ENCODE results near the gene ERO1B. TPM values are rescaled to one million over a fixed set of nuclear protein-coding genes. Genes with fewer than 3 reads are reported as not detected.

The ERO1B gene
- total RNA-seq, 1 experiment from 2014 or later: 9.6 TPM

DNA sequence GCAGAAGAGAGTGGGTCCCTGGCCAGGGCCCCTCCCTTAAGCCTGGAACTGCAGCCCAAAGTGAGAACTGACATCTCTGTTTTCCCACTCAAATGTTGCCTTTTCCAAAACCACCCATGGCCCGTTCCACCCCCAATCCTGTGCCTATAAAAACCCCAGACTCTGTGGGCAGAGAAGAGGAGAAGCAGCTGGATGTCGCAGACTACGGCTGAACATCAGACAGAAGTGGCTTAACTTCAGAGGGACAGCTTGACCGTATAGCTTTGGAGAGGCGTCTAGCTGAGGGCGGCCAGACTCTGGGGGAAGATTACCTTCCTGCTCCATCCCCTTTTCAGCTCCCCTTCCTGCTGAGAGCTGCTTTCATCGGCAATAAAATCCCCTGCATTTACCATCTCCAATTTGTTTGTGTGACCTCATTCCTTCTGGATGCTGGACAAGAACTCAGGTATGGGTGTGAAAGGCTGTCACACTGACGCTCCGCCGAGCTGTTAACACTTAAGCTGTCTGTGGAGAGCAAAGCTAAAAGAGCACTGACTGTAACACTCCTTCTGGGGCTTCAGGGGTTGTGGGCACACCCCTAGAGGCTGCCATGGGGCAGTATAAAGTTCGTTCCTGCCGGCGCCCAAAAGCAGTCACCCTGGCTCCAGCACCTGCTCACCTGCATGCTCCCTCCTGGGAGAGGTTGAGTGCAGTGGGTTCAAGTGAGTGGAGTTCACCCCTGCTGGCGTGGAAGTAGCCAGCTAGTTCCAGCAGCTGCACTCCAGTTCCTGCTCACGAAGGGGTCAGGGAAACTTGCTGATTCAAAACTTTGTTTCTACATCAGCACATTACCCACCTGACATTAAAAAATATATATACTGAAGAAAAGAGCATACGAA, 19.6 kb upstream of the ERO1B start:
- Mint-ChIP-seq H3K36me3 (ENCODE audit: insufficient read depth, unreplicated experiment) (no peaks in the 10 kb centered on the region), H3K4me1 (ENCODE audit: insufficient read depth, unreplicated experiment) (no peaks in the 10 kb centered on the region), H3K27ac (ENCODE audit: low read depth, unreplicated experiment) (no peak overlapping the region), H3K4me3 (ENCODE audit: unreplicated experiment) (no peak overlapping the region), H3K9me3 (ENCODE audit: unreplicated experiment) (no peaks in the 10 kb centered on the region), H3K27me3 (ENCODE audit: insufficient read depth, unreplicated experiment) (no peaks in the 10 kb centered on the region)
- DNase-seq (ENCODE audit: unreplicated experiment): no peak
- POLR2A ChIA-PET: no interaction called here
- no TSS peak for BruUV-seq (replicated peaks)
- CTCF ChIA-PET: interaction anchor here (0.6 kb wide), 2 partner anchors 95 to 162 kb away, joined by 3 read pairs; no protein-coding TSS in a partner anchor
- intact Hi-C loops (cut with micrococcal nuclease): no loop called here
- TF ChIP-seq, protein P1, sequence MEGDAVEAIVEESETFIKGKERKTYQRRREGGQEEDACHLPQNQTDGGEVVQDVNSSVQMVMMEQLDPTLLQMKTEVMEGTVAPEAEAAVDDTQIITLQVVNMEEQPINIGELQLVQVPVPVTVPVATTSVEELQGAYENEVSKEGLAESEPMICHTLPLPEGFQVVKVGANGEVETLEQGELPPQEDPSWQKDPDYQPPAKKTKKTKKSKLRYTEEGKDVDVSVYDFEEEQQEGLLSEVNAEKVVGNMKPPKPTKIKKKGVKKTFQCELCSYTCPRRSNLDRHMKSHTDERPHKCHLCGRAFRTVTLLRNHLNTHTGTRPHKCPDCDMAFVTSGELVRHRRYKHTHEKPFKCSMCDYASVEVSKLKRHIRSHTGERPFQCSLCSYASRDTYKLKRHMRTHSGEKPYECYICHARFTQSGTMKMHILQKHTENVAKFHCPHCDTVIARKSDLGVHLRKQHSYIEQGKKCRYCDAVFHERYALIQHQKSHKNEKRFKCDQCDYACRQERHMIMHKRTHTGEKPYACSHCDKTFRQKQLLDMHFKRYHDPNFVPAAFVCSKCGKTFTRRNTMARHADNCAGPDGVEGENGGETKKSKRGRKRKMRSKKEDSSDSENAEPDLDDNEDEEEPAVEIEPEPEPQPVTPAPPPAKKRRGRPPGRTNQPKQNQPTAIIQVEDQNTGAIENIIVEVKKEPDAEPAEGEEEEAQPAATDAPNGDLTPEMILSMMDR (IDR thresholded peaks at IDR 0.05; ENCODE audit: unreplicated experiment): no peak

DNA sequence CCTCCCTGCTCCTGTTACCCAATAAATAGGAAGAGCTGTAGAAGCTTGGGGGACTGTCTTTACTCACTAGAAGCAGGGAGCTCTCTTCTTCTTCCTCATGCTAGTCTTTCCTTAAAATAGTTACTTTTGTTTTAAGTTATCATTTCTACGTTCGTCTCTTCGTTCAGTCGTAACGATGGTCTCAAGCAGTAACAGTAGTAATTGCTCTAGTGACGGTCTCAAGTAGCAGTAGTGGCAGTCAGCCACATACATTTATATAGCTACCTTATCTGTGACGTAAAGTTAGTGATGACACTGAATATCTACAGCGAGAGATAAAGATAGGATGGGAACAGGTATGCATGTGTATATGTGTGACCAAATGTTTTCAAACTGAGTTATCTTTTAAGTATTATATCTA, 15.4 kb upstream of the ERO1B start:
- H3K4me1 Mint-ChIP-seq (ENCODE audit: insufficient read depth, unreplicated experiment): no peaks in the 10 kb centered on the region
- H3K36me3 Mint-ChIP-seq (ENCODE audit: insufficient read depth, unreplicated experiment): no peaks in the 10 kb centered on the region
- H3K27ac Mint-ChIP-seq (ENCODE audit: low read depth, unreplicated experiment): no peak overlapping the region
- no peaks in the 10 kb centered on the region for H3K9me3 Mint-ChIP-seq (ENCODE audit: unreplicated experiment)
- intact Hi-C loops (cut with micrococcal nuclease): no loop called here
- H3K4me3 Mint-ChIP-seq (ENCODE audit: unreplicated experiment): no peak overlapping the region
- no peaks in the 10 kb centered on the region for H3K27me3 Mint-ChIP-seq (ENCODE audit: insufficient read depth, unreplicated experiment)
- no peak for DNase-seq (ENCODE audit: unreplicated experiment)
- POLR2A ChIA-PET: interaction anchor here (1.5 kb wide), 1 partner anchor 20 kb away, joined by 4 read pairs; no protein-coding TSS in a partner anchor
- CTCF ChIA-PET: interaction anchor here (0.6 to 0.8 kb wide), 2 partner anchors 192 to 205 kb away, joined by 3 to 4 read pairs; no protein-coding TSS in a partner anchor
- TF ChIP-seq, protein P1 (IDR thresholded peaks at IDR 0.05; ENCODE audit: unreplicated experiment): no peak
- BruUV-seq (replicated peaks): no TSS peak

DNA sequence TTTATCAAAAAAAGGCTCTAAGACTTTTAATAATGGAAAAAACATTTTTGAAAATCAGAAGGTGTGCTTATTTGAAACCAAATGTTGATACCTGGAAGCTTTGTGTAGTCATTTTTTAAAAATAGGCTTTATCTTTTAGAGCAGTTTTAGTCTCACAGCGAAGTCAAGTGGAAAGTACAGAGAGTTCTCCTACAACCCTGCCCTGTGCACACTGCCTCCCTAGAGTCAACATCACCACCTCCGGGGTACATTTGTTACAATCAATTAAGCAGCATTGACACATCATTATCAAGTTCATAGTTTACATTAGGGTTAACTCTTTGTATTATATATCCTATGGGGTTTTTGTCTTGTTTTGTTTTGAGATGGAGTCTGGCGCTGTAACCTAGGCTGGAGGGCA, 10.7 kb upstream of the ERO1B start:
- Mint-ChIP-seq H3K4me3 (ENCODE audit: unreplicated experiment) (no peak overlapping the region), H3K36me3 (ENCODE audit: insufficient read depth, unreplicated experiment) (no peaks in the 10 kb centered on the region), H3K27me3 (ENCODE audit: insufficient read depth, unreplicated experiment) (no peaks in the 10 kb centered on the region), H3K4me1 (ENCODE audit: insufficient read depth, unreplicated experiment) (no peaks in the 10 kb centered on the region), H3K27ac (ENCODE audit: low read depth, unreplicated experiment) (no peak overlapping the region), H3K9me3 (ENCODE audit: unreplicated experiment) (no peaks in the 10 kb centered on the region)
- DNase-seq (ENCODE audit: unreplicated experiment): no peak
- TF ChIP-seq, protein P1 (IDR thresholded peaks at IDR 0.05; ENCODE audit: unreplicated experiment): no peak
- ChIA-PET CTCF (no interaction called here), POLR2A (interaction anchor here (1.2 to 1.3 kb wide), 2 partner anchors 12 to 14 kb away, joined by 4 to 6 read pairs; no protein-coding TSS in a partner anchor)
- BruUV-seq (replicated peaks): no TSS peak
- intact Hi-C loops (cut with micrococcal nuclease): no loop called here

DNA sequence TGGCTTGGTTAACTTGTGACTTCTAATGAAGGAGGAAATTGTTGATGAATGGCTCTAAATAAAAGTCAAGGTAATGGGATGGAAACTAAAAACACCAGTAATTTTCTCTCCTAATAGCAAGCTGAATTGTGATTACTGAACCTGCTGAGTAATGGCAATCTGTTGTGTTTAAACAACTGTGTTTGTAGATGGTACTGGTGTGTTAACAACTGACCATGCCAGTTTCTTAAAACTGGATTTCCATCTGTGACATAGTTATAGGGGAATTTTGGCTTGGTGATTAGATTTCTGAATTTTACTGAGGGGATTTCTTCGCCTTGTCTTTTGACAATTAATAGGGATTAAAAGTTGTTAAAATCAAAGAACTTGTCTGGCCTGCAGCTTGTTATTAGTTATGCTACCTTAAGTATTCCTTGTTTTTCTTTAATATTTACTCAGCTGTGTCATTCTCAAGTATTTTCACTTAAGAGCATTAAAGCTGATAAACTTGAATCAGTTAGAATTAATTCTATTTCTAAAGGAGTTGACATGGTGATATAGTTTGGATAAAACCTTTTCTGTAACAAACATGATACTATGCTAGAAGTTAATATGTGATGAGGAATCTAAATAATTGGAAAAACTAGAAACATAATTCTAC, 7.9 kb upstream of the ERO1B start:
- BruUV-seq (replicated peaks): no TSS peak
- H3K9me3 Mint-ChIP-seq (ENCODE audit: unreplicated experiment): no peaks in the 10 kb centered on the region
- H3K36me3 Mint-ChIP-seq (ENCODE audit: insufficient read depth, unreplicated experiment): no peaks in the 10 kb centered on the region
- POLR2A ChIA-PET: interaction anchor here (1.0 to 1.1 kb wide), 2 partner anchors 9 to 17 kb away, joined by 3 read pairs; no protein-coding TSS in a partner anchor
- no peak overlapping the region for H3K27ac Mint-ChIP-seq (ENCODE audit: low read depth, unreplicated experiment)
- CTCF ChIA-PET: interaction anchor here (0.5 to 0.7 kb wide), 2 partner anchors 21 to 178 kb away, joined by 4 to 5 read pairs; no protein-coding TSS in a partner anchor
- peaks cover 8% of the 10 kb centered on the region for H3K27me3 Mint-ChIP-seq (ENCODE audit: insufficient read depth, unreplicated experiment)
- TF ChIP-seq, protein P1 (IDR thresholded peaks at IDR 0.05; ENCODE audit: unreplicated experiment): no peak
- no peaks in the 10 kb centered on the region for H3K4me1 Mint-ChIP-seq (ENCODE audit: insufficient read depth, unreplicated experiment)
- intact Hi-C loops (cut with micrococcal nuclease): no loop called here
- DNase-seq (ENCODE audit: unreplicated experiment): no peak
- no peak overlapping the region for H3K4me3 Mint-ChIP-seq (ENCODE audit: unreplicated experiment)

Measured in MCF 10A (cell line).